ENCODE measurements around the gene LINC01488. TPM values are rescaled to one million over a fixed set of nuclear protein-coding genes. Genes with fewer than 3 reads are reported as not detected.

The LINC01488 gene
- total and polyA plus RNA-seq, 9 of the 15 experiments (the other 6 are each of a cell fraction or from before 2014, with no cell fraction given) = not detected

DNA sequence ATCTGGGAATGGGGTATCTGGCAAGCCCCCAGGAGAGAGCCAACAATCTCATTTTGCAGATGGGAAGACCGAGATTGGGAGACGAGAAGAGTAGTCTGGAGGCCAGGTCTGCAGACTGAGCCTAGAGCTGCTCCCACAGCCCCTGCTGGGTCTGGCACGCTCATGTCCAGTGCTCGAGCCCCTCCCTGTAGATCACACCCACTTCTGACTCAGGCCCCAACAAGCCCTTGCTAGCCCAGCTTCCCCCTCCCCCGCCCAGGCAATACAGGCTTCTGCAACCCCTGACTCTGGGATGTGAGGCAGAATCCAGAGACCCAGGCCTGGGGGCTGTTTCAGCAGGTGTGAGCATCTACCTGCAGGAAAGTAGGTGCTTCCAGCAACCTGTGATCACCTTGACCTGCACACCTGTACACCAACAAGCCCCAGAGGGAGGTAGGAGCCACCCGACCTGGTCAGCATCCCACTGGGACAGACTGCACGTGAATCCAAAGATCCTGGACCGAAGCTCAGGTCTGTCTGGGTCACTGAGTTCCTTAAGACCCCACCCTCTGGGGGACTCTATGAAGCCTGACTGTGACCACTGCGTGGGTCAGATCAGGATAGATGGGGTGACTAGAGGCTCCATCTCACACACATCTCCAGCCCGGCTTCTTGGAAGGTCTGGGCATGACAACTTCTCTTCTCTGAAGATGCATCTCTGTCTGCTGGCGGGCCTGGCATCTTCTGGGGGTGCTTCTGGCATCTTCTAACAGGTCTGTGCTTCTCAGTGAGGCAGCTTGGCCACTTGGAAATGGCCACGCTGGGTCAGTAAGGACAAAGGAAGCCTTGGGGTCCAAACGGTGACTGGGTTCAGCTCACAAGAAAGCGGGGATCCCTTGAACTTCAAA lies 29.3 kb downstream of the LINC01488 start:
- in situ Hi-C loops (cut with MboI) = no loop called here
- ChIA-PET CTCF (ENCODE audit: low intra/inter-chr PET ratio) (no interaction called here), POLR2A (no interaction called here)
- Histone ChIP-seq H3K79me2 (ENCODE audit: control insufficient read depth, insufficient read depth, low read length) (no peaks in the 10 kb centered on the region), H3K9me3 (replicated peaks; ENCODE audit: control insufficient read depth, insufficient read depth, low read depth, low read length) (no peaks in the 10 kb centered on the region), H3K4me2 (ENCODE audit: insufficient read depth, low read length) (no peak overlapping the region), H4K20me1 (replicated peaks; ENCODE audit: control insufficient read depth, insufficient read depth, low read length) (no peaks in the 10 kb centered on the region), H3K27me3 (ENCODE audit: control insufficient read depth in 2 of 2, insufficient read depth in 2 of 2, low read length in 2 of 2) (peaks cover 48 to 74% of the 10 kb centered on the region in 2 experiments), H3K36me3 (ENCODE audit: control insufficient read depth, insufficient read depth, low read length) (no peaks in the 10 kb centered on the region), H2AFZ (ENCODE audit: low read depth, low read length) (no peak overlapping the region), H3K4me1 (replicated peaks in 1 of 2; ENCODE audit: control insufficient read depth in 2 of 2, insufficient read depth in 2 of 2, low read length in 2 of 2) (peaks cover 0 to 5% of the 10 kb centered on the region in 2 experiments; a peak in 3 of 5 replicates), H3K27ac (ENCODE audit: extremely low read depth, low read depth, low read length) (no peak overlapping the region), H3K9ac (ENCODE audit: insufficient read depth in 1 of 2, low read depth in 2 of 2, low read length in 2 of 2) (no peak overlapping the region), H3K9me1 (ENCODE audit: control insufficient read depth, insufficient read depth, low read length) (no peaks in the 10 kb centered on the region), H3K4me3 (no peak overlapping the region)
- BruUV-seq (replicated peaks) = no TSS peak
- DNase-seq (ENCODE audit: extremely low read depth in 1 of 4, low spot score in 3 of 4) = peak in 1 of 4 experiments; percentile 15
- no peak for TF ChIP-seq CBFA2T3 (IDR thresholded peaks at IDR 0.05)
- no peak for TF ChIP-seq ADNP (tag; IDR thresholded peaks at IDR 0.05)
- TF ChIP-seq PHB2 (IDR thresholded peaks at IDR 0.05; ENCODE audit: low read depth) = no peak
- TF ChIP-seq, protein P1, sequence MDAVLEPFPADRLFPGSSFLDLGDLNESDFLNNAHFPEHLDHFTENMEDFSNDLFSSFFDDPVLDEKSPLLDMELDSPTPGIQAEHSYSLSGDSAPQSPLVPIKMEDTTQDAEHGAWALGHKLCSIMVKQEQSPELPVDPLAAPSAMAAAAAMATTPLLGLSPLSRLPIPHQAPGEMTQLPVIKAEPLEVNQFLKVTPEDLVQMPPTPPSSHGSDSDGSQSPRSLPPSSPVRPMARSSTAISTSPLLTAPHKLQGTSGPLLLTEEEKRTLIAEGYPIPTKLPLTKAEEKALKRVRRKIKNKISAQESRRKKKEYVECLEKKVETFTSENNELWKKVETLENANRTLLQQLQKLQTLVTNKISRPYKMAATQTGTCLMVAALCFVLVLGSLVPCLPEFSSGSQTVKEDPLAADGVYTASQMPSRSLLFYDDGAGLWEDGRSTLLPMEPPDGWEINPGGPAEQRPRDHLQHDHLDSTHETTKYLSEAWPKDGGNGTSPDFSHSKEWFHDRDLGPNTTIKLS (IDR thresholded peaks at IDR 0.05; ENCODE audit: borderline replicate concordance, low read depth) = no peak
- TF ChIP-seq WHSC1 (IDR thresholded peaks at IDR 0.05; ENCODE audit: low read length) = no peak
- no peak for TF ChIP-seq POLR2G (IDR thresholded peaks at IDR 0.05; ENCODE audit: low read depth, low read length)
- TF ChIP-seq DDX20 (tag; IDR thresholded peaks at IDR 0.05; ENCODE audit: low read depth) = no peak
- TF ChIP-seq, protein P2, sequence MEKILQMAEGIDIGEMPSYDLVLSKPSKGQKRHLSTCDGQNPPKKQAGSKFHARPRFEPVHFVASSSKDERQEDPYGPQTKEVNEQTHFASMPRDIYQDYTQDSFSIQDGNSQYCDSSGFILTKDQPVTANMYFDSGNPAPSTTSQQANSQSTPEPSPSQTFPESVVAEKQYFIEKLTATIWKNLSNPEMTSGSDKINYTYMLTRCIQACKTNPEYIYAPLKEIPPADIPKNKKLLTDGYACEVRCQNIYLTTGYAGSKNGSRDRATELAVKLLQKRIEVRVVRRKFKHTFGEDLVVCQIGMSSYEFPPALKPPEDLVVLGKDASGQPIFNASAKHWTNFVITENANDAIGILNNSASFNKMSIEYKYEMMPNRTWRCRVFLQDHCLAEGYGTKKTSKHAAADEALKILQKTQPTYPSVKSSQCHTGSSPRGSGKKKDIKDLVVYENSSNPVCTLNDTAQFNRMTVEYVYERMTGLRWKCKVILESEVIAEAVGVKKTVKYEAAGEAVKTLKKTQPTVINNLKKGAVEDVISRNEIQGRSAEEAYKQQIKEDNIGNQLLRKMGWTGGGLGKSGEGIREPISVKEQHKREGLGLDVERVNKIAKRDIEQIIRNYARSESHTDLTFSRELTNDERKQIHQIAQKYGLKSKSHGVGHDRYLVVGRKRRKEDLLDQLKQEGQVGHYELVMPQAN (IDR thresholded peaks at IDR 0.05; ENCODE audit: borderline replicate concordance) = no peak
- no peak for TF ChIP-seq ARID2 (IDR thresholded peaks at IDR 0.05)
- no peak for TF ChIP-seq DMBX1 (CRISPR knock-in tag; IDR thresholded peaks at IDR 0.05; ENCODE audit: borderline replicate concordance)
- TF ChIP-seq POLR3A (IDR thresholded peaks at IDR 0.05; ENCODE audit: borderline replicate concordance, extremely low read depth, insufficient read depth, insufficient read length) = no peak
- no peak for TF ChIP-seq SAFB2 (IDR thresholded peaks at IDR 0.05; ENCODE audit: borderline replicate concordance, low read depth, low read length, severe bottlenecking)
- peak; percentile 31; the same call in 1 of the 2 replicates for TF ChIP-seq FOSL1 (tag; conservative IDR thresholded peaks at IDR 0.05)
- TF ChIP-seq ZBTB7A (IDR thresholded peaks at IDR 0.05; ENCODE audit: borderline replicate concordance, control insufficient read depth, low read depth, low read length) = peak; percentile 35; the same call in 1 of the 2 replicates
- TF ChIP-seq ZNF316 (IDR thresholded peaks at IDR 0.05) = no peak
- no peak for TF ChIP-seq GABPB1 (CRISPR knock-in tag; IDR thresholded peaks at IDR 0.05)
- no peak for FAIRE-seq
- ATAC-seq = peak; percentile 66; the same call in 2 of the 3 replicates
- intact Hi-C loops (cut with micrococcal nuclease) = no loop called here
- whole genome bisulfite sequencing (ENCODE audit: insufficient coverage, low coverage, missing lambda C conversion rate) = 3% methylated on average over 14 of the region's 14 CpGs

Data from K562 (cell line).